ENCODE results near the gene LGR4. TPM values are rescaled to one million over a fixed set of nuclear protein-coding genes. Genes with fewer than 3 reads are reported as not detected.

LGR4 gene
- total and polyA plus RNA-seq, 9 of the 15 experiments (the other 6 are each of a cell fraction or from before 2014, with no cell fraction given) = 0.94 to 10.1 (median 5.8) TPM

DNA sequence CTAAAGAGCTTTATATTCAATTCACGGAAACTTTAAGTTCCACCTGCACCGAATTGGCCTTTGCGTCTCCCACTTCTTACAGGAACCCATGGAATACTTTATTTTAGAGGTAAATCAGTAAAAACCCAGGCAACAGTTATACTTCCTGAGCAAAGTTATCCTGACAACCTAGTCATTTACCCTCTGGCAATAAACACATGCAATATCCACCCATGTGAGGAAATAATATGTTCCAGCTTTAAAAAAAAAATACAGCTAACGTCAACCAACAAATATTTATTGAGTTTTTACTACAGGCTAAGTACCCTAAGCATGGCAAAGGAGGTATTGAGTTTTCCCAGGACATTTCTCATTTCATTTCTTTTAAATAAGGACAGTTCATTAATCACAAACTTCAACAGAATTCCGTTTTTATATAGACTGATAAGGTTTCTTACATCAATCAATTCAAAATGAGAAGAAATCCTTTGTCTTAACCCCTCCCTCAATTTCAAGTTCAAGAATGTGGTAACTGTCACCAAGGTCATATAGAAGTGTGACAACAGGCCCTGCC, 71.2 kb downstream of the LGR4 start:
- in situ Hi-C loops (cut with MboI) = no loop called here
- Histone ChIP-seq H3K27ac (ENCODE audit: extremely low read depth, low read depth, low read length) (no peak overlapping the region), H3K79me2 (ENCODE audit: control insufficient read depth, insufficient read depth, low read length) (no peaks in the 10 kb centered on the region), H3K27me3 (ENCODE audit: control insufficient read depth in 2 of 2, insufficient read depth in 2 of 2, low read length in 2 of 2) (no peaks in the 10 kb centered on the region), H3K4me1 (replicated peaks in 1 of 2; ENCODE audit: control insufficient read depth in 2 of 2, insufficient read depth in 2 of 2, low read length in 2 of 2) (peaks cover 11 to 27% of the 10 kb centered on the region in 2 experiments; a peak in 4 of 5 replicates), H3K4me3 (no peak overlapping the region), H3K36me3 (ENCODE audit: control insufficient read depth, insufficient read depth, low read length) (no peaks in the 10 kb centered on the region; the same call in 2 of the 3 replicates), H4K20me1 (replicated peaks; ENCODE audit: control insufficient read depth, insufficient read depth, low read length) (no peaks in the 10 kb centered on the region), H2AFZ (ENCODE audit: low read depth, low read length) (no peak overlapping the region), H3K9me3 (replicated peaks; ENCODE audit: control insufficient read depth, insufficient read depth, low read depth, low read length) (no peaks in the 10 kb centered on the region), H3K9ac (ENCODE audit: insufficient read depth in 1 of 2, low read depth in 2 of 2, low read length in 2 of 2) (no peak overlapping the region), H3K4me2 (ENCODE audit: insufficient read depth, low read length) (no peak overlapping the region), H3K9me1 (ENCODE audit: control insufficient read depth, insufficient read depth, low read length) (no peaks in the 10 kb centered on the region)
- ChIA-PET CTCF (ENCODE audit: low intra/inter-chr PET ratio) (no interaction called here), POLR2A (interaction anchor here (1.1 to 1.6 kb wide), 3 partner anchors 11 to 22 kb away, joined by 3 to 5 read pairs (median 3); no protein-coding TSS in a partner anchor)
- ATAC-seq = no peak
- WGBS (ENCODE audit: insufficient coverage, low coverage, missing lambda C conversion rate) = 76% methylated on average over 5 of the region's 5 CpGs
- BruUV-seq (replicated peaks) = no TSS peak
- no peak for FAIRE-seq
- DNase-seq (ENCODE audit: extremely low read depth in 1 of 4, low spot score in 3 of 4) = no peak
- intact Hi-C loops (cut with micrococcal nuclease) = no loop called here
- TF ChIP-seq, protein P1, sequence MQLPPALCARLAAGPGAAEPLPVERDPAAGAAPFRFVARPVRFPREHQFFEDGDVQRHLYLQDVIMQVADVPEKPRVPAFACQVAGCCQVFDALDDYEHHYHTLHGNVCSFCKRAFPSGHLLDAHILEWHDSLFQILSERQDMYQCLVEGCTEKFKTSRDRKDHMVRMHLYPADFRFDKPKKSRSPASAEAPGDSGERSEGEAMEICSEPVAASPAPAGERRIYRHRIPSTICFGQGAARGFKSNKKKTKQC (CRISPR knock-in tag; IDR thresholded peaks at IDR 0.05) = no peak
- no peak for TF ChIP-seq NFIX (CRISPR knock-in tag; IDR thresholded peaks at IDR 0.05; ENCODE audit: low read depth)
- TF ChIP-seq HSF4 (CRISPR knock-in tag; IDR thresholded peaks at IDR 0.05; ENCODE audit: borderline replicate concordance) = no peak
- no peak for TF ChIP-seq ARNT (IDR thresholded peaks at IDR 0.05)
- TF ChIP-seq, protein P2, sequence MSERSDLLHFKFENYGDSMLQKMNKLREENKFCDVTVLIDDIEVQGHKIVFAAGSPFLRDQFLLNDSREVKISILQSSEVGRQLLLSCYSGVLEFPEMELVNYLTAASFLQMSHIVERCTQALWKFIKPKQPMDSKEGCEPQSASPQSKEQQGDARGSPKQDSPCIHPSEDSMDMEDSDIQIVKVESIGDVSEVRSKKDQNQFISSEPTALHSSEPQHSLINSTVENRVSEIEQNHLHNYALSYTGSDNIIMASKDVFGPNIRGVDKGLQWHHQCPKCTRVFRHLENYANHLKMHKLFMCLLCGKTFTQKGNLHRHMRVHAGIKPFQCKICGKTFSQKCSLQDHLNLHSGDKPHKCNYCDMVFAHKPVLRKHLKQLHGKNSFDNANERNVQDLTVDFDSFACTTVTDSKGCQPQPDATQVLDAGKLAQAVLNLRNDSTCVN (CRISPR knock-in tag; IDR thresholded peaks at IDR 0.05) = no peak
- TF ChIP-seq ILK (tag; IDR thresholded peaks at IDR 0.05; ENCODE audit: borderline replicate concordance, low read depth) = no peak
- TF ChIP-seq, protein P3, sequence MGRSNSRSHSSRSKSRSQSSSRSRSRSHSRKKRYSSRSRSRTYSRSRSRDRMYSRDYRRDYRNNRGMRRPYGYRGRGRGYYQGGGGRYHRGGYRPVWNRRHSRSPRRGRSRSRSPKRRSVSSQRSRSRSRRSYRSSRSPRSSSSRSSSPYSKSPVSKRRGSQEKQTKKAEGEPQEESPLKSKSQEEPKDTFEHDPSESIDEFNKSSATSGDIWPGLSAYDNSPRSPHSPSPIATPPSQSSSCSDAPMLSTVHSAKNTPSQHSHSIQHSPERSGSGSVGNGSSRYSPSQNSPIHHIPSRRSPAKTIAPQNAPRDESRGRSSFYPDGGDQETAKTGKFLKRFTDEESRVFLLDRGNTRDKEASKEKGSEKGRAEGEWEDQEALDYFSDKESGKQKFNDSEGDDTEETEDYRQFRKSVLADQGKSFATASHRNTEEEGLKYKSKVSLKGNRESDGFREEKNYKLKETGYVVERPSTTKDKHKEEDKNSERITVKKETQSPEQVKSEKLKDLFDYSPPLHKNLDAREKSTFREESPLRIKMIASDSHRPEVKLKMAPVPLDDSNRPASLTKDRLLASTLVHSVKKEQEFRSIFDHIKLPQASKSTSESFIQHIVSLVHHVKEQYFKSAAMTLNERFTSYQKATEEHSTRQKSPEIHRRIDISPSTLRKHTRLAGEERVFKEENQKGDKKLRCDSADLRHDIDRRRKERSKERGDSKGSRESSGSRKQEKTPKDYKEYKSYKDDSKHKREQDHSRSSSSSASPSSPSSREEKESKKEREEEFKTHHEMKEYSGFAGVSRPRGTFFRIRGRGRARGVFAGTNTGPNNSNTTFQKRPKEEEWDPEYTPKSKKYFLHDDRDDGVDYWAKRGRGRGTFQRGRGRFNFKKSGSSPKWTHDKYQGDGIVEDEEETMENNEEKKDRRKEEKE (IDR thresholded peaks at IDR 0.05; ENCODE audit: borderline replicate concordance in 1 of 2, control insufficient read depth in 1 of 2, low read depth in 2 of 2, low read length in 1 of 2) = no peak
- TF ChIP-seq MTA2 (IDR thresholded peaks at IDR 0.05; ENCODE audit: low read depth) = no peak
- TF ChIP-seq ZNF707 (CRISPR knock-in tag; conservative IDR thresholded peaks at IDR 0.05) = no peak
- TF ChIP-seq, protein P4, sequence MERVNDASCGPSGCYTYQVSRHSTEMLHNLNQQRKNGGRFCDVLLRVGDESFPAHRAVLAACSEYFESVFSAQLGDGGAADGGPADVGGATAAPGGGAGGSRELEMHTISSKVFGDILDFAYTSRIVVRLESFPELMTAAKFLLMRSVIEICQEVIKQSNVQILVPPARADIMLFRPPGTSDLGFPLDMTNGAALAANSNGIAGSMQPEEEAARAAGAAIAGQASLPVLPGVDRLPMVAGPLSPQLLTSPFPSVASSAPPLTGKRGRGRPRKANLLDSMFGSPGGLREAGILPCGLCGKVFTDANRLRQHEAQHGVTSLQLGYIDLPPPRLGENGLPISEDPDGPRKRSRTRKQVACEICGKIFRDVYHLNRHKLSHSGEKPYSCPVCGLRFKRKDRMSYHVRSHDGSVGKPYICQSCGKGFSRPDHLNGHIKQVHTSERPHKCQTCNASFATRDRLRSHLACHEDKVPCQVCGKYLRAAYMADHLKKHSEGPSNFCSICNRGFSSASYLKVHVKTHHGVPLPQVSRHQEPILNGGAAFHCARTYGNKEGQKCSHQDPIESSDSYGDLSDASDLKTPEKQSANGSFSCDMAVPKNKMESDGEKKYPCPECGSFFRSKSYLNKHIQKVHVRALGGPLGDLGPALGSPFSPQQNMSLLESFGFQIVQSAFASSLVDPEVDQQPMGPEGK (CRISPR knock-in tag; IDR thresholded peaks at IDR 0.05; ENCODE audit: borderline replicate concordance) = no peak
- TF ChIP-seq NCOA2 (IDR thresholded peaks at IDR 0.05; ENCODE audit: partially characterized antibody in 2 of 2) = no peak
- TF ChIP-seq, protein P5, sequence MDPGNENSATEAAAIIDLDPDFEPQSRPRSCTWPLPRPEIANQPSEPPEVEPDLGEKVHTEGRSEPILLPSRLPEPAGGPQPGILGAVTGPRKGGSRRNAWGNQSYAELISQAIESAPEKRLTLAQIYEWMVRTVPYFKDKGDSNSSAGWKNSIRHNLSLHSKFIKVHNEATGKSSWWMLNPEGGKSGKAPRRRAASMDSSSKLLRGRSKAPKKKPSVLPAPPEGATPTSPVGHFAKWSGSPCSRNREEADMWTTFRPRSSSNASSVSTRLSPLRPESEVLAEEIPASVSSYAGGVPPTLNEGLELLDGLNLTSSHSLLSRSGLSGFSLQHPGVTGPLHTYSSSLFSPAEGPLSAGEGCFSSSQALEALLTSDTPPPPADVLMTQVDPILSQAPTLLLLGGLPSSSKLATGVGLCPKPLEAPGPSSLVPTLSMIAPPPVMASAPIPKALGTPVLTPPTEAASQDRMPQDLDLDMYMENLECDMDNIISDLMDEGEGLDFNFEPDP (CRISPR knock-in tag; IDR thresholded peaks at IDR 0.05) = no peak
- no peak for TF ChIP-seq GTF2A2 (tag; IDR thresholded peaks at IDR 0.05)
